Measurements from ENCODE around the gene SBNO1.

The SBNO1 gene

GRCh38 chr12:123267335-123267920, 97.2 kb downstream of the SBNO1 start (continued):
- no peak for TF ChIP-seq ZBTB49 (tag by site-specific recombination; IDR thresholded peaks at IDR 0.05; ENCODE audit: low read depth)
- TF ChIP-seq TSHZ1 (tag by site-specific recombination; IDR thresholded peaks at IDR 0.05; ENCODE audit: borderline replicate concordance) = no peak
- TF ChIP-seq ZNF18 (tag by site-specific recombination; IDR thresholded peaks at IDR 0.05) = no peak
- no peak for TF ChIP-seq ZBTB1 (tag by site-specific recombination; IDR thresholded peaks at IDR 0.05)
- TF ChIP-seq PRDM4 (tag by site-specific recombination; IDR thresholded peaks at IDR 0.05) = no peak
- no peak for TF ChIP-seq ZNF600 (tag by site-specific recombination; IDR thresholded peaks at IDR 0.05)
- TF ChIP-seq MEIS1 (CRISPR knock-in tag; IDR thresholded peaks at IDR 0.05; ENCODE audit: borderline replicate concordance) = no peak
- no peak for TF ChIP-seq ZNF132 (tag by site-specific recombination; IDR thresholded peaks at IDR 0.05; ENCODE audit: borderline replicate concordance)
- no peak for TF ChIP-seq ZNF837 (tag by site-specific recombination; IDR thresholded peaks at IDR 0.05)
- no peak for TF ChIP-seq ZNF169 (tag by site-specific recombination; IDR thresholded peaks at IDR 0.05)
- TF ChIP-seq ZNF664 (tag by site-specific recombination; IDR thresholded peaks at IDR 0.05) = no peak
- TF ChIP-seq GFI1B (tag by site-specific recombination; IDR thresholded peaks at IDR 0.05) = no peak

GRCh38 chr12:123266679-123267277, 97.9 kb downstream of the SBNO1 start:
- ChIA-PET CTCF (interaction anchor here (0.7 kb wide), 1 partner anchor 234 kb away, joined by 3 read pairs; no protein-coding TSS in a partner anchor), POLR2A (interaction anchor here (0.6 to 1.4 kb wide), 4 partner anchors 10 to 317 kb away, joined by 3 read pairs; partner anchors contain the start of gene TMED2)
- no peak overlapping the region for H3K4me3 ChIP-seq (ENCODE audit: low read depth, low read length)
- H3K9me3 ChIP-seq (ENCODE audit: control insufficient read depth, insufficient read depth, low read depth, low read length) = no peaks in the 10 kb centered on the region
- peaks cover 10 to 66% of the 10 kb centered on the region in 2 experiments; a peak in 2 of 3 replicates for H3K36me3 ChIP-seq (ENCODE audit: control insufficient read depth in 2 of 2, insufficient read depth in 1 of 2, low read length in 2 of 2)
- H3K4me1 ChIP-seq (ENCODE audit: control insufficient read depth, insufficient read depth, low read length) = 0 out of 2 replicates have a peak, but pooled peaks cover 3% of the 10 kb centered on the region
- H3K27ac ChIP-seq (ENCODE audit: extremely low read depth, low read depth, low read length) = no peak overlapping the region
- TF ChIP-seq CTCF (tag by site-specific recombination; IDR thresholded peaks at IDR 0.05) (no peak), ZNF394 (tag by site-specific recombination; IDR thresholded peaks at IDR 0.05; ENCODE audit: borderline replicate concordance) (no peak), ZNF561 (tag by site-specific recombination; IDR thresholded peaks at IDR 0.05; ENCODE audit: borderline replicate concordance) (no peak), SCRT1 (tag by site-specific recombination; IDR thresholded peaks at IDR 0.05; ENCODE audit: borderline replicate concordance) (no peak), KLF7 (tag by site-specific recombination; IDR thresholded peaks at IDR 0.05; ENCODE audit: borderline replicate concordance) (no peak), HOXC10 (CRISPR knock-in tag; IDR thresholded peaks at IDR 0.05) (no peak), ZNF239 (tag by site-specific recombination; IDR thresholded peaks at IDR 0.05) (no peak), REPIN1 (tag by site-specific recombination; IDR thresholded peaks at IDR 0.05; ENCODE audit: low read depth) (no peak), ZNF560 (tag by site-specific recombination; IDR thresholded peaks at IDR 0.05; ENCODE audit: borderline replicate concordance) (no peak)

Data from HEK293 (cell line).